Endothelial cell of umbilical vein (primary cell): ENCODE results near the gene SPATA1. TPM values are rescaled to one million over a fixed set of nuclear protein-coding genes. Genes with fewer than 3 reads are reported as not detected.

Experiments used
- BruUV-seq: library from RNA; stranded (reverse); fragments of 400-500 nt; replicated peaks from 2 replicates; lab custom pipeline; 2021; lab: Mats Ljungman, UMichigan
- CTCF ChIA-PET: fragments of 300-600, 350-600 bp; sonication (Branson Sonifier 250); formaldehyde crosslinking; loops from one replicate; lab custom pipeline; 2021; ENCODE audit warnings: antibody characterized with exemption, inconsistent platforms; lab: Charles Lee
- POLR2A ChIA-PET: fragments of 300-600, 350-600 bp; sonication (Branson Sonifier 250); formaldehyde crosslinking; loops from one replicate; lab custom pipeline; 2021; ENCODE audit warnings: antibody characterized with exemption, inconsistent platforms; lab: Charles Lee
- DNase-seq: peaks from one replicate; pipeline ENCODE4 v3.0.0-alpha.2; 2011; ENCODE audit warnings: low read depth, low spot score
- FAIRE-seq: peaks from 2 replicates; lab custom pipeline; 2011; peaks lifted over from hg19 to GRCh38; lab: Jason Lieb, UNC
- H2AFZ ChIP-seq: 2 replicates; pipeline ENCODE4 v1.6.0; 2012; ENCODE audit warnings: low read depth, low read length, control low read depth, inconsistent platforms
- H3K27ac ChIP-seq: 2 replicates; pipeline ENCODE4 v1.5.1; 2011; ENCODE audit warnings: low read depth, mild to moderate bottlenecking, control low read depth, low read length, moderate library complexity; ENCODE audit not compliant: insufficient read depth
- H3K27me3 ChIP-seq, 2 experiments: 2 replicates each; pipeline versions ENCODE4 v1.6.0 to v1.6.1; 2011; ENCODE audit warnings: low read length in 2 of 2, mixed read lengths in 1 of 2; ENCODE audit not compliant: control insufficient read depth in 2 of 2, insufficient read depth in 2 of 2
- H3K36me3 ChIP-seq, 2 experiments: 2 replicates in 1 of 2; 3 replicates in 1 of 2; pipeline ENCODE4 v1.5.1; 2011; ENCODE audit warnings: low read length in 2 of 2, mild to moderate bottlenecking in 1 of 2, moderate library complexity in 1 of 2; ENCODE audit not compliant: control insufficient read depth in 2 of 2, insufficient read depth in 2 of 2; ENCODE audit errors: extremely low read depth in 1 of 2
- H3K4me1 ChIP-seq: 3 replicates; pipeline ENCODE4 v1.5.1; 2011; ENCODE audit warnings: mild to moderate bottlenecking, low read length; ENCODE audit not compliant: control insufficient read depth, insufficient read depth; ENCODE audit errors: extremely low read depth
- H3K4me2 ChIP-seq: 2 replicates; pipeline ENCODE4 v1.6.1; 2011; ENCODE audit warnings: low read length, control low read depth, mixed read lengths; ENCODE audit not compliant: insufficient read depth
- H3K4me3 ChIP-seq, 3 experiments: fragments of 200-600 bp in 1 of 3; sonication (generic), shearing (Covaris generic) in 1 of 3; replicated peaks in 1 of 3; 2 replicates each; pipeline ENCODE4 v1.5.1; 2011 to 2016; ENCODE audit warnings: control low read depth in 3 of 3, low read length in 3 of 3, mild to moderate bottlenecking in 2 of 3, inconsistent platforms in 1 of 3, low read depth in 1 of 3, moderate library complexity in 1 of 3; ENCODE audit not compliant: insufficient read depth in 1 of 3
- H3K79me2 ChIP-seq: 2 replicates; pipeline ENCODE4 v1.6.0; 2012; ENCODE audit warnings: low read length, inconsistent platforms; ENCODE audit not compliant: control insufficient read depth, insufficient read depth
- H3K9ac ChIP-seq: replicated peaks from 2 replicates; pipeline ENCODE3; 2011; ENCODE audit warnings: low read length, control low read depth; ENCODE audit not compliant: insufficient read depth; ENCODE audit errors: extremely low read depth
- H3K9me1 ChIP-seq: replicated peaks from 3 replicates; pipeline ENCODE4 v1.6.0; 2011; ENCODE audit warnings: mild to moderate bottlenecking, low read length; ENCODE audit not compliant: control insufficient read depth, insufficient read depth; ENCODE audit errors: extremely low read depth
- H3K9me3 ChIP-seq: replicated peaks from 2 replicates; pipeline ENCODE4 v1.5.1; 2012; ENCODE audit warnings: low read length, inconsistent platforms; ENCODE audit not compliant: control insufficient read depth, insufficient read depth
- H4K20me1 ChIP-seq: replicated peaks from 2 replicates; pipeline ENCODE3; 2011; ENCODE audit warnings: mild to moderate bottlenecking, low read length; ENCODE audit not compliant: control insufficient read depth, insufficient read depth; ENCODE audit errors: extremely low read depth
- EZH2 ChIP-seq: IDR thresholded peaks from 2 replicates; pipeline ENCODE4 v1.6.1; 2012; ENCODE audit warnings: borderline replicate concordance, low read depth, mild to moderate bottlenecking, moderate library complexity, low read length, inconsistent platforms; ENCODE audit not compliant: severe bottlenecking
- FOS ChIP-seq: IDR thresholded peaks from 2 replicates; pipeline ENCODE4 v1.6.1; 2011; ENCODE audit warnings: mild to moderate bottlenecking, low read length, moderate library complexity, borderline replicate concordance; ENCODE audit not compliant: insufficient read depth
- GATA2 ChIP-seq: IDR thresholded peaks from 2 replicates; pipeline ENCODE4 v1.7.0; 2011; ENCODE audit warnings: low read depth, mild to moderate bottlenecking, moderate library complexity, mixed read lengths, low read length; ENCODE audit not compliant: insufficient read length, insufficient read depth
- JUN ChIP-seq: IDR thresholded peaks from 2 replicates; pipeline ENCODE4 v1.6.1; 2011; ENCODE audit warnings: borderline replicate concordance, low read depth; ENCODE audit not compliant: insufficient read length, insufficient read depth
- POLR2A ChIP-seq: IDR thresholded peaks from 2 replicates; pipeline ENCODE4 v1.6.1; 2012; ENCODE audit warnings: low read depth, mild to moderate bottlenecking, control low read depth, low read length
- POLR2AphosphoS5 ChIP-seq: IDR thresholded peaks from 2 replicates; pipeline ENCODE4 v1.6.1; 2012; ENCODE audit warnings: low read depth, mild to moderate bottlenecking, control low read depth, low read length, moderate library complexity; ENCODE audit not compliant: insufficient read depth
- dilution Hi-C: fragments of 300-500 bp; cut with MboI; formaldehyde crosslinking; loops from one replicate; pipeline ENCODE4 v1.15.0; 2019; ENCODE audit warnings: low sequenced_read_pairs; ENCODE audit not compliant: extremely low pct_ligation_motif_present
- intact Hi-C: fragments of 100-400 bp; cut with micrococcal nuclease; formaldehyde crosslinking; loops from one replicate; pipeline ENCODE4 v1.10.0; 2022
- polyA plus RNA-seq, 4 experiments: library from polyadenylated mRNA; depleted of rRNA in 3 of 4; stranded (reverse) in 3 of 4; unstranded in 1 of 4; fragments of >200 nt; gene quantifications; 2 replicates each; pipeline versions ENCODE4 v1.2.1 to v1.2.3, GENCODE V29; 2011 to 2012; ENCODE audit warnings: missing spikeins in 1 of 4
- total RNA-seq: library from RNA; stranded (reverse); gene quantifications from 2 replicates; pipeline ENCODE4 v1.2.3, GENCODE V29; 2021
- TF ChIP-seq, protein P1 (sequence below), 2 donors: IDR thresholded peaks; 1 replicate in 1 of 2; 2 replicates in 1 of 2; pipeline ENCODE4 v1.5.1; 2011; ENCODE audit warnings: low read length in 2 of 2, mild to moderate bottlenecking in 2 of 2, moderate library complexity in 2 of 2, control low read depth in 1 of 2, inconsistent platforms in 1 of 2, low read depth in 1 of 2; ENCODE audit not compliant: insufficient read depth in 1 of 2; ENCODE audit errors: extremely low read depth in 1 of 2
- TF ChIP-seq, protein P2 (sequence below): IDR thresholded peaks from 2 replicates; pipeline ENCODE4 v1.6.1; 2011; ENCODE audit not compliant: insufficient read depth, insufficient read length

The SPATA1 gene
- total and polyA plus RNA-seq, 2 donors (not counting 3 experiments of a cell fraction or from before 2014, with no cell fraction given) = 1.7 to 1.8 TPM

DNA sequence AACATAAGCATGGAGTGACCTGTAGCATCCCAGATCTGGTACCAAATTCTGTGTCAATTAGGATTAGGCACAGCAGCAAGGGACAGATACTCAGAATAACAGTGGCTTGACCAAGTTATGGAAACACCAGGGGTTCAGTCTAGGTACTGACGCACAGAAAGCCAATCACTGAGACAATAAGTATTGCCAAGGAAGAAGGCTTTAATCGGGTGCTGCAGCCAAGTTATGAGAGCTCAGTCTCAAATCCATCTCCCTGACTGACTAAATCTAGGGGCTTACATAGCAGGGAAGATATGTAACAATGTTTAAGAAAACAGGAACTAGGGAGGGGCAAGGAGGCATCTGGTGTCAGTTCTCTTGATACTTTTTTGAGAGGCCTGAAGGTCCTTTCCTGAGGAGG, 107.7 kb downstream of the SPATA1 start:
- Histone ChIP-seq H3K9ac (no peak overlapping the region), H3K79me2 (no peaks in the 10 kb centered on the region), H3K9me1 (no peaks in the 10 kb centered on the region), H4K20me1 (no peaks in the 10 kb centered on the region), H3K27ac (no peak overlapping the region), H3K36me3 (no peaks in the 10 kb centered on the region), H3K27me3 (no peaks in the 10 kb centered on the region), H3K9me3 (no peaks in the 10 kb centered on the region), H3K4me3 (no peak overlapping the region), H3K4me1 (no peaks in the 10 kb centered on the region), H3K4me2 (no peak overlapping the region), H2AFZ (no peak overlapping the region)
- TF ChIP-seq POLR2AphosphoS5 (no peak), EZH2 (no peak), GATA2 (no peak), JUN (no peak), FOS (no peak), POLR2A (no peak)
- TF ChIP-seq, protein P1, sequence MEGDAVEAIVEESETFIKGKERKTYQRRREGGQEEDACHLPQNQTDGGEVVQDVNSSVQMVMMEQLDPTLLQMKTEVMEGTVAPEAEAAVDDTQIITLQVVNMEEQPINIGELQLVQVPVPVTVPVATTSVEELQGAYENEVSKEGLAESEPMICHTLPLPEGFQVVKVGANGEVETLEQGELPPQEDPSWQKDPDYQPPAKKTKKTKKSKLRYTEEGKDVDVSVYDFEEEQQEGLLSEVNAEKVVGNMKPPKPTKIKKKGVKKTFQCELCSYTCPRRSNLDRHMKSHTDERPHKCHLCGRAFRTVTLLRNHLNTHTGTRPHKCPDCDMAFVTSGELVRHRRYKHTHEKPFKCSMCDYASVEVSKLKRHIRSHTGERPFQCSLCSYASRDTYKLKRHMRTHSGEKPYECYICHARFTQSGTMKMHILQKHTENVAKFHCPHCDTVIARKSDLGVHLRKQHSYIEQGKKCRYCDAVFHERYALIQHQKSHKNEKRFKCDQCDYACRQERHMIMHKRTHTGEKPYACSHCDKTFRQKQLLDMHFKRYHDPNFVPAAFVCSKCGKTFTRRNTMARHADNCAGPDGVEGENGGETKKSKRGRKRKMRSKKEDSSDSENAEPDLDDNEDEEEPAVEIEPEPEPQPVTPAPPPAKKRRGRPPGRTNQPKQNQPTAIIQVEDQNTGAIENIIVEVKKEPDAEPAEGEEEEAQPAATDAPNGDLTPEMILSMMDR (IDR thresholded peaks at IDR 0.05; ENCODE audit: extremely low read depth in 1 of 2, insufficient read depth in 1 of 2, low read depth in 1 of 2, low read length in 2 of 2) = no peak
- TF ChIP-seq, protein P2, sequence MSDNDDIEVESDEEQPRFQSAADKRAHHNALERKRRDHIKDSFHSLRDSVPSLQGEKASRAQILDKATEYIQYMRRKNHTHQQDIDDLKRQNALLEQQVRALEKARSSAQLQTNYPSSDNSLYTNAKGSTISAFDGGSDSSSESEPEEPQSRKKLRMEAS = no peak
- no peak for FAIRE-seq
- intact Hi-C loops = loop anchor here (10.0 kb wide), 1 partner anchor 661 kb away; the partner anchor contains the start of gene BCL10
- ChIA-PET CTCF (interaction anchor here (1.9 kb wide), 1 partner anchor 9 kb away, joined by 6 read pairs; no protein-coding TSS in a partner anchor), POLR2A (no interaction called here)
- no TSS peak for BruUV-seq
- dilution Hi-C loops = loop anchor here (25.0 kb wide), 1 partner anchor 177 kb away; no protein-coding TSS in a partner anchor
- no peak for DNase-seq
